HepG2 (cell line): ENCODE measurements around the gene RANGRF. TPM values are rescaled to one million over a fixed set of nuclear protein-coding genes. Genes with fewer than 3 reads are reported as not detected.
A peak's percentile ranks its signal among the peaks of the same experiment; 100 is the strongest.

Experiments
- ATAC-seq: fragments of 200-7000 bp; cut with Tn5 transposase; 3 replicates; pipeline ENCODE4 v1.9.1; 2020; ENCODE audit warnings: mild to moderate bottlenecking, moderate library complexity
- BruUV-seq: library from RNA; stranded (reverse); fragments of 400-500 nt; replicated peaks from 2 replicates; lab custom pipeline; 2021; lab: Mats Ljungman, UMichigan
- CTCF ChIA-PET: fragments of 300-600 bp; formaldehyde crosslinking; extraction: SDS; loops from one replicate; lab custom pipeline; 2021; ENCODE audit warnings: low total read pairs, inconsistent platforms, low intra/inter-chr PET ratio; lab: Yijun Ruan, JAX
- POLR2A ChIA-PET: fragments of 350-600 bp; sonication (Branson Sonifier 250); formaldehyde crosslinking; loops from one replicate; lab custom pipeline; 2020; ENCODE audit warnings: antibody characterized with exemption, inconsistent platforms; lab: Yijun Ruan, JAX
- DNase-seq: peaks from one replicate; pipeline ENCODE4 v3.0.0-alpha.2; 2015; ENCODE audit warnings: low spot score
- FAIRE-seq: peaks from 3 replicates; lab custom pipeline; 2011; peaks lifted over from hg19 to GRCh38; lab: Jason Lieb, UNC
- H2AFZ ChIP-seq: one replicate; pipeline ENCODE4 v1.6.1; 2011; ENCODE audit warnings: low read length, inconsistent platforms
- H3K27ac ChIP-seq: fragments of 300-600 bp; 3 replicates; pipeline ENCODE4 v1.8.0; 2011; ENCODE audit warnings: mixed run types, mild to moderate bottlenecking, mixed read lengths, low read length, inconsistent platforms; ENCODE audit not compliant: insufficient read depth; ENCODE audit errors: extremely low read length
- H3K27me3 ChIP-seq, 2 experiments: fragments of 200-600 bp in 1 of 2; 2 replicates in 1 of 2; 3 replicates in 1 of 2; pipeline versions ENCODE4 v1.6.0 to v1.8.0; 2011; ENCODE audit warnings: low read length in 2 of 2, mild to moderate bottlenecking in 2 of 2, moderate library complexity in 2 of 2, inconsistent platforms in 1 of 2; ENCODE audit not compliant: insufficient read depth in 2 of 2, control insufficient read depth in 1 of 2
- H3K36me3 ChIP-seq, 2 experiments: fragments of 200-600 bp in 1 of 2; replicated peaks in 1 of 2; 2 replicates in 1 of 2; 3 replicates in 1 of 2; pipeline versions ENCODE4 v1.5.1 to v1.8.0; 2011; ENCODE audit warnings: low read length in 2 of 2, inconsistent platforms in 1 of 2; ENCODE audit not compliant: insufficient read depth in 2 of 2, control insufficient read depth in 1 of 2
- H3K4me1 ChIP-seq: 2 replicates; pipeline ENCODE4 v1.5.1; 2012; ENCODE audit warnings: low read length, inconsistent platforms; ENCODE audit not compliant: insufficient read depth
- H3K4me2 ChIP-seq: 2 replicates; pipeline ENCODE4 v1.6.0; 2011; ENCODE audit warnings: low read depth, low read length, inconsistent platforms
- H3K4me3 ChIP-seq, 3 experiments: fragments of 200-600 bp in 1 of 3; sonication (generic), shearing (Covaris generic) in 1 of 3; replicated peaks in 1 of 3; 2 replicates each; pipeline ENCODE4 v1.5.1; 2011 to 2016; ENCODE audit warnings: low read length in 3 of 3, inconsistent platforms in 2 of 3, low read depth in 2 of 3, mild to moderate bottlenecking in 2 of 3, control low read depth in 1 of 3, mixed read lengths in 1 of 3; ENCODE audit not compliant: insufficient read depth in 1 of 3
- H3K79me2 ChIP-seq: one replicate; pipeline ENCODE4 v1.6.1; 2011; ENCODE audit warnings: low read length, inconsistent platforms; ENCODE audit not compliant: insufficient read depth
- H3K9ac ChIP-seq: 2 replicates; pipeline ENCODE4 v1.6.0; 2011; ENCODE audit warnings: mild to moderate bottlenecking, low read depth, low read length, inconsistent platforms; ENCODE audit not compliant: insufficient read depth
- H3K9me3 ChIP-seq: 2 replicates; pipeline ENCODE4 v1.5.1; 2012; ENCODE audit warnings: mild to moderate bottlenecking, low read length
- H4K20me1 ChIP-seq: 2 replicates; pipeline ENCODE4 v1.6.0; 2011; ENCODE audit warnings: inconsistent platforms, mild to moderate bottlenecking, low read length, moderate library complexity; ENCODE audit not compliant: insufficient read depth
- JUND ChIP-seq: sonication (generic); formaldehyde crosslinking; IDR thresholded peaks from 2 replicates; pipeline ENCODE4 v1.8.0; 2022; ENCODE audit warnings: mild to moderate bottlenecking, missing genetic modification reagents
- NFATC3 ChIP-seq: sonication (generic); formaldehyde crosslinking; IDR thresholded peaks from 2 replicates; pipeline ENCODE4 v1.5.1; 2020; ENCODE audit warnings: mild to moderate bottlenecking, missing genetic modification reagents
- POLR2G ChIP-seq: fragments of 200-400 bp; formaldehyde crosslinking; IDR thresholded peaks from 2 replicates; pipeline ENCODE4 v1.6.1; 2018; ENCODE audit warnings: mild to moderate bottlenecking, low read depth, low read length, moderate library complexity
- REPIN1 ChIP-seq: sonication (generic); formaldehyde crosslinking; IDR thresholded peaks from 2 replicates; pipeline ENCODE4 v1.8.0; 2022; ENCODE audit warnings: missing genetic modification reagents, low read depth, mild to moderate bottlenecking, borderline replicate concordance
- ZMAT3 ChIP-seq: sonication (generic); formaldehyde crosslinking; conservative IDR thresholded peaks from 2 replicates; pipeline ENCODE4 v1.7.0; 2021; ENCODE audit warnings: missing genetic modification reagents
- ZNF501 ChIP-seq: sonication (generic); formaldehyde crosslinking; IDR thresholded peaks from 2 replicates; pipeline ENCODE4 v1.5.1; 2020; ENCODE audit warnings: mild to moderate bottlenecking, moderate library complexity, missing genetic modification reagents
- ZNF619 ChIP-seq: sonication (generic); formaldehyde crosslinking; IDR thresholded peaks from 2 replicates; pipeline ENCODE4 v1.4.0; 2020; ENCODE audit warnings: mild to moderate bottlenecking, missing genetic modification reagents
- ZNF83 ChIP-seq: sonication (generic); formaldehyde crosslinking; IDR thresholded peaks from 2 replicates; pipeline ENCODE4 v1.4.0; 2020; ENCODE audit warnings: missing genetic modification reagents, mild to moderate bottlenecking, borderline replicate concordance
- ZNF850 ChIP-seq: sonication (generic); formaldehyde crosslinking; conservative IDR thresholded peaks from 2 replicates; pipeline ENCODE4 v1.9.0; 2021; ENCODE audit warnings: mild to moderate bottlenecking, missing genetic modification reagents
- WGBS: methylation state at CpG from one replicate; pipeline ENCODE4 v1.1.6; 2017; ENCODE audit warnings: low lambda C conversion rate; 5-methylcytosine and 5-hydroxymethylcytosine counted together
- in situ Hi-C: cut with HindIII; loops from 2 replicates; pipeline ENCODE4 v1.10.0; 2017; ENCODE audit warnings: low pct_unique_long_range_greater_than_20kb; ENCODE audit not compliant: extremely low pct_ligation_motif_present
- intact Hi-C: fragments of 100-400 bp; cut with micrococcal nuclease; formaldehyde crosslinking; loops from one replicate; pipeline ENCODE4 v1.10.0; 2022; ENCODE audit not compliant: unreplicated experiment
- polyA plus RNA-seq, 8 experiments: library from polyadenylated mRNA; depleted of rRNA in 3 of 8; stranded (reverse) in 7 of 8; unstranded in 1 of 8; fragments of >200 nt; fragmentation: Illumina TruSeq in 4 of 8; extraction: Trizol in 4 of 8; gene quantifications; 2 replicates each; pipeline versions ENCODE4 v1.2.1 to v1.2.3, GENCODE V29; 2011 to 2016; ENCODE audit warnings: low read depth in 4 of 8, missing spikeins in 1 of 8, mixed read lengths in 1 of 8; ENCODE audit not compliant: insufficient read depth in 1 of 8
- total RNA-seq, 5 experiments: library from RNA; depleted of rRNA; stranded (reverse); fragments of >200 nt; fragmentation: Illumina TruSeq; extraction: Trizol; gene quantifications; 2 replicates each; pipeline ENCODE4 v1.2.3, GENCODE V29; 2016; ENCODE audit warnings: low read depth in 1 of 5
- TF ChIP-seq, protein P1 (sequence below): sonication (generic); formaldehyde crosslinking; IDR thresholded peaks from 2 replicates; pipeline ENCODE4 v1.5.0; 2020; ENCODE audit warnings: mild to moderate bottlenecking, missing genetic modification reagents, borderline replicate concordance

Gene RANGRF
- total and polyA plus RNA-seq, 2 of the 13 experiments (the other 11 are each of a cell fraction or from before 2014, with no cell fraction given), result 18.6 to 40.7 TPM

DNA sequence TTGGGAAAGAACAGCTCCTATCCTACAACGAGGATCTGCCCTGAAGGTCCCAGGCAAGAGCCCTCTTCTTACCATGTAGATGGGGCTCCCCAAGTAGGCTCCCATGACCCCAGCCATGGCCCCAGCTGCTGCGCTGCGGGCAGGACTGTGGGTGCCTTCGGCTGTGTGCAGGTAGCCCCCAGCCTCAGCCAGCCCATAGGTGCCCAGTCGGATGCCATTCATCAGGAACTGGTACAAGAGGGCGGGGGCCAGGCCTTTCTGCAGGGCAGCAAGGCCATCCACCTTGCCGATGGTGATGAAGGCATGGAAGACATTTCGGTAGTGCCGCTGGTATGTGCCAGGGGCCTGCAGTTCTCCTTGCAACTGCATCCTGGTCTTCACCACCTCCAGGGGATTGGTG, 5.9 kb downstream of the RANGRF start:
- peak overlapping the region; percentile 60 to 79 (median 72); a peak in 5 of 6 replicates for H3K4me3 ChIP-seq
- in situ Hi-C loops, result no loop called here
- BruUV-seq, result no TSS peak
- ChIA-PET CTCF (no interaction called here), POLR2A (interaction anchor here (1.3 to 2.6 kb wide), 8 partner anchors 11 to 121 kb away, joined by 5 to 41 read pairs (median 10); partner anchors contain the start of genes CTC1, PFAS and TMEM107)
- ATAC-seq, result no peak
- WGBS, result no CpG with 5 or more reads among the region's 9 CpGs
- H4K20me1 ChIP-seq, result no peaks in the 10 kb centered on the region
- H3K36me3 ChIP-seq, result no peaks in the 10 kb centered on the region
- H3K27me3 ChIP-seq, result no peaks in the 10 kb centered on the region
- no peak for FAIRE-seq
- intact Hi-C loops, result loop anchor here (2.0 kb wide), 1 partner anchor 46 kb away; the partner anchor contains the start of genes CTC1 and PFAS
- peak overlapping the region; percentile 91 for H3K4me2 ChIP-seq
- no peak overlapping the region for H2AFZ ChIP-seq
- DNase-seq, result no peak
- TF ChIP-seq, protein P1, sequence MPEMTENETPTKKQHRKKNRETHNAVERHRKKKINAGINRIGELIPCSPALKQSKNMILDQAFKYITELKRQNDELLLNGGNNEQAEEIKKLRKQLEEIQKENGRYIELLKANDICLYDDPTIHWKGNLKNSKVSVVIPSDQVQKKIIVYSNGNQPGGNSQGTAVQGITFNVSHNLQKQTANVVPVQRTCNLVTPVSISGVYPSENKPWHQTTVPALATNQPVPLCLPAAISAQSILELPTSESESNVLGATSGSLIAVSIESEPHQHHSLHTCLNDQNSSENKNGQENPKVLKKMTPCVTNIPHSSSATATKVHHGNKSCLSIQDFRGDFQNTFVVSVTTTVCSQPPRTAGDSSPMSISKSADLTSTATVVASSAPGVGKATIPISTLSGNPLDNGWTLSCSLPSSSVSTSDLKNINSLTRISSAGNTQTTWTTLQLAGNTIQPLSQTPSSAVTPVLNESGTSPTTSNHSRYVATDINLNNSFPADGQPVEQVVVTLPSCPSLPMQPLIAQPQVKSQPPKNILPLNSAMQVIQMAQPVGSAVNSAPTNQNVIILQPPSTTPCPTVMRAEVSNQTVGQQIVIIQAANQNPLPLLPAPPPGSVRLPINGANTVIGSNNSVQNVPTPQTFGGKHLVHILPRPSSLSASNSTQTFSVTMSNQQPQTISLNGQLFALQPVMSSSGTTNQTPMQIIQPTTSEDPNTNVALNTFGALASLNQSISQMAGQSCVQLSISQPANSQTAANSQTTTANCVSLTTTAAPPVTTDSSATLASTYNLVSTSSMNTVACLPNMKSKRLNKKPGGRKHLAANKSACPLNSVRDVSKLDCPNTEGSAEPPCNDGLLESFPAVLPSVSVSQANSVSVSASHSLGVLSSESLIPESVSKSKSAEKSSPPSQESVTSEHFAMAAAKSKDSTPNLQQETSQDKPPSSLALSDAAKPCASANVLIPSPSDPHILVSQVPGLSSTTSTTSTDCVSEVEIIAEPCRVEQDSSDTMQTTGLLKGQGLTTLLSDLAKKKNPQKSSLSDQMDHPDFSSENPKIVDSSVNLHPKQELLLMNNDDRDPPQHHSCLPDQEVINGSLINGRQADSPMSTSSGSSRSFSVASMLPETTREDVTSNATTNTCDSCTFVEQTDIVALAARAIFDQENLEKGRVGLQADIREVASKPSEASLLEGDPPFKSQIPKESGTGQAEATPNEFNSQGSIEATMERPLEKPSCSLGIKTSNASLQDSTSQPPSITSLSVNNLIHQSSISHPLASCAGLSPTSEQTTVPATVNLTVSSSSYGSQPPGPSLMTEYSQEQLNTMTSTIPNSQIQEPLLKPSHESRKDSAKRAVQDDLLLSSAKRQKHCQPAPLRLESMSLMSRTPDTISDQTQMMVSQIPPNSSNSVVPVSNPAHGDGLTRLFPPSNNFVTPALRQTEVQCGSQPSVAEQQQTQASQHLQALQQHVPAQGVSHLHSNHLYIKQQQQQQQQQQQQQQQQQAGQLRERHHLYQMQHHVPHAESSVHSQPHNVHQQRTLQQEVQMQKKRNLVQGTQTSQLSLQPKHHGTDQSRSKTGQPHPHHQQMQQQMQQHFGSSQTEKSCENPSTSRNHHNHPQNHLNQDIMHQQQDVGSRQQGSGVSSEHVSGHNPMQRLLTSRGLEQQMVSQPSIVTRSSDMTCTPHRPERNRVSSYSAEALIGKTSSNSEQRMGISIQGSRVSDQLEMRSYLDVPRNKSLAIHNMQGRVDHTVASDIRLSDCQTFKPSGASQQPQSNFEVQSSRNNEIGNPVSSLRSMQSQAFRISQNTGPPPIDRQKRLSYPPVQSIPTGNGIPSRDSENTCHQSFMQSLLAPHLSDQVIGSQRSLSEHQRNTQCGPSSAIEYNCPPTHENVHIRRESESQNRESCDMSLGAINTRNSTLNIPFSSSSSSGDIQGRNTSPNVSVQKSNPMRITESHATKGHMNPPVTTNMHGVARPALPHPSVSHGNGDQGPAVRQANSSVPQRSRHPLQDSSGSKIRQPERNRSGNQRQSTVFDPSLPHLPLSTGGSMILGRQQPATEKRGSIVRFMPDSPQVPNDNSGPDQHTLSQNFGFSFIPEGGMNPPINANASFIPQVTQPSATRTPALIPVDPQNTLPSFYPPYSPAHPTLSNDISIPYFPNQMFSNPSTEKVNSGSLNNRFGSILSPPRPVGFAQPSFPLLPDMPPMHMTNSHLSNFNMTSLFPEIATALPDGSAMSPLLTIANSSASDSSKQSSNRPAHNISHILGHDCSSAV (CRISPR knock-in tag), result no peak
- TF ChIP-seq ZNF850 (no peak), JUND (CRISPR knock-in tag) (no peak), ZNF83 (no peak), REPIN1 (no peak), ZNF501 (CRISPR knock-in tag) (no peak), NFATC3 (CRISPR knock-in tag) (no peak), ZNF619 (CRISPR knock-in tag) (no peak), ZMAT3 (CRISPR knock-in tag) (no peak), POLR2G (no peak)
- peak overlapping the region; percentile 69; the same call in 1 of the 2 replicates for H3K9ac ChIP-seq
- H3K27ac ChIP-seq, result no peak overlapping the region
- H3K4me1 ChIP-seq, result peaks cover 49% of the 10 kb centered on the region
- H3K79me2 ChIP-seq, result peaks cover 3% of the 10 kb centered on the region
- no peaks in the 10 kb centered on the region for H3K9me3 ChIP-seq
